Subcutaneous abdominal adipose tissue (tissue), 5 donors: ENCODE data around the gene NBL1.
"Not testable (repeated sequence)": the region's sequence is repeated elsewhere in the genome, so short reads cannot be mapped to it uniquely, and the experiment has no call there.

Experiments
- H3K27ac ChIP-seq: one replicate; pipeline ENCODE4 v1.7.0; 2013; ENCODE audit warnings: low read depth, mild to moderate bottlenecking, inconsistent platforms, low read length, moderate library complexity
- H3K27me3 ChIP-seq, 5 donors: one replicate each; pipeline ENCODE4 v1.7.0; 2013; ENCODE audit warnings: low read length in 5 of 5, inconsistent platforms in 1 of 5; ENCODE audit not compliant: control insufficient read depth in 5 of 5, insufficient read depth in 4 of 5
- H3K36me3 ChIP-seq, 5 donors: one replicate each; pipeline ENCODE4 v1.7.0; 2013; ENCODE audit warnings: low read length in 5 of 5; ENCODE audit not compliant: control insufficient read depth in 5 of 5, insufficient read depth in 5 of 5
- H3K4me1 ChIP-seq, 5 donors: one replicate each; pipeline ENCODE4 v1.7.0; 2013; ENCODE audit warnings: low read length in 5 of 5, mild to moderate bottlenecking in 3 of 5, moderate library complexity in 1 of 5; ENCODE audit not compliant: control insufficient read depth in 5 of 5, insufficient read depth in 5 of 5
- H3K4me3 ChIP-seq, 5 donors: one replicate each; pipeline ENCODE4 v1.7.0; 2013; ENCODE audit warnings: low read length in 5 of 5, low read depth in 1 of 5
- H3K9ac ChIP-seq, 5 donors: one replicate each; pipeline ENCODE4 v1.7.0; 2013; ENCODE audit warnings: low read length in 5 of 5, mild to moderate bottlenecking in 4 of 5, moderate library complexity in 3 of 5
- H3K9me3 ChIP-seq, 5 donors: one replicate each; pipeline ENCODE4 v1.7.0; 2013; ENCODE audit warnings: low read length in 5 of 5; ENCODE audit not compliant: control insufficient read depth in 5 of 5
- donor health status: healthy.
- donor health status: healthy.
- donor health status: healthy.
- donor health status: healthy.
- donor health status: healthy.

NBL1 gene

DNA sequence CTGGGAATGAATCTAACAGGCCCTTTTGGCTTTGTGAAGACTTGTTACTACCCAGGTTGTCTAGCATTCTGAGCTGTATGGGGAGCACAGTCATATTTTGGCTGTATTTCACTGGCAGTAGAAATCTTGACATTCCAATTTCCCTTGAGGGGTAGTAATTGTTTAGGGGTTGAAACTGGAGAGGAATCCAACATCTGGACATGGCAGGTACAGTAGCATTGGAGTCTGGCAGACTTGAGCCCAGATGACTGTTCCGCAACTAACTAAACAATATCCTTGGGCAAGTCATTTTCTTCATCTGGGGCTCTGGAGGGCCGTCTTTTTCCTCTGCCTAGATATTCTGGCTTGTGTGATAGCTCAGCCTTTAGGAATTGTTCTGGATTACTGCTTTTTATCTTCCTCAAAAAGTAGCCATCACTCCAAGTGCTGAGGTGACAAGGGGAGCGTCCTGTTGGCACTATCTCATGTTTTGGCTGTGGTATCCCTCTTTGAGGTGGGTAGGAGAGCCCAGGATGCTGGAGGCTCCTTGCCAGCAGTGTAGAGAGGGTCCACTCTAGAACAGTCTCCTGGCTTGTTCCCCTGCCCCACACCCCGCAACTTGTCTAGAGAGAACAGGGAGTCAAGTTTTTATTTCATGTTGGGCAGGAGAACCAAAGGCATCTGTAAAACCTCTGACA, 22.7 kb upstream of the NBL1 start:
- no peak overlapping the region for H3K9ac ChIP-seq
- H3K36me3 ChIP-seq, result peaks cover 20 to 34% (median 26%) of the 10 kb centered on the region in 5 donors
- H3K27me3 ChIP-seq, result no peaks in the 10 kb centered on the region
- peaks cover 0 to 34% (median 28%) of the 10 kb centered on the region in 5 donors for H3K4me1 ChIP-seq
- no peak overlapping the region for H3K4me3 ChIP-seq
- H3K27ac ChIP-seq, result peak overlapping the region; percentile 64
- no peaks in the 10 kb centered on the region for H3K9me3 ChIP-seq

GRCh38 chr1:19622204-19622603, 21.9 kb upstream of the NBL1 start:
- peaks cover 0 to 34% (median 28%) of the 10 kb centered on the region in 5 donors for H3K4me1 ChIP-seq
- peaks cover 17 to 39% (median 32%) of the 10 kb centered on the region in 5 donors for H3K36me3 ChIP-seq
- H3K4me3 ChIP-seq, result no peak overlapping the region
- H3K27ac ChIP-seq, result peak overlapping the region; percentile 64
- no peaks in the 10 kb centered on the region for H3K9me3 ChIP-seq
- no peak overlapping the region for H3K9ac ChIP-seq
- H3K27me3 ChIP-seq, result no peaks in the 10 kb centered on the region

GRCh38 chr1:19623523-19623922, 20.6 kb upstream of the NBL1 start:
- no peak overlapping the region for H3K4me3 ChIP-seq
- H3K27ac ChIP-seq, result no peak overlapping the region
- no peak overlapping the region for H3K9ac ChIP-seq
- peaks cover 13 to 48% (median 35%) of the 10 kb centered on the region in 5 donors for H3K36me3 ChIP-seq
- peaks cover 0 to 42% (median 29%) of the 10 kb centered on the region in 5 donors for H3K4me1 ChIP-seq
- no peaks in the 10 kb centered on the region for H3K9me3 ChIP-seq
- H3K27me3 ChIP-seq, result no peaks in the 10 kb centered on the region

- peaks cover 0 to 40% (median 30%) of the 10 kb centered on the region in 5 donors for H3K4me1 ChIP-seq
- H3K36me3 ChIP-seq, result peaks cover 15 to 59% (median 35%) of the 10 kb centered on the region in 5 donors
- H3K27ac ChIP-seq, result no peak overlapping the region
Observed at GRCh38 chr1:19625291-19625937, 18.7 kb upstream of the NBL1 start.

GRCh38 chr1:19628879-19629278, 15.2 kb upstream of the NBL1 start:
- no peaks in the 10 kb centered on the region for H3K27me3 ChIP-seq
- no peaks in the 10 kb centered on the region for H3K9me3 ChIP-seq
- peaks cover 0 to 17% (median 16%) of the 10 kb centered on the region in 5 donors for H3K4me1 ChIP-seq
- no peak overlapping the region for H3K4me3 ChIP-seq
- no peak overlapping the region for H3K9ac ChIP-seq
- no peak overlapping the region for H3K27ac ChIP-seq
- peaks cover 8 to 53% (median 31%) of the 10 kb centered on the region in 5 donors for H3K36me3 ChIP-seq

More at GRCh38 chr1:19625291-19625937, 18.7 kb upstream of the NBL1 start:
- Histone ChIP-seq H3K9me3 (no peaks in the 10 kb centered on the region), H3K9ac (no peak overlapping the region), H3K4me3 (no peak overlapping the region), H3K27me3 (no peaks in the 10 kb centered on the region)

DNA sequence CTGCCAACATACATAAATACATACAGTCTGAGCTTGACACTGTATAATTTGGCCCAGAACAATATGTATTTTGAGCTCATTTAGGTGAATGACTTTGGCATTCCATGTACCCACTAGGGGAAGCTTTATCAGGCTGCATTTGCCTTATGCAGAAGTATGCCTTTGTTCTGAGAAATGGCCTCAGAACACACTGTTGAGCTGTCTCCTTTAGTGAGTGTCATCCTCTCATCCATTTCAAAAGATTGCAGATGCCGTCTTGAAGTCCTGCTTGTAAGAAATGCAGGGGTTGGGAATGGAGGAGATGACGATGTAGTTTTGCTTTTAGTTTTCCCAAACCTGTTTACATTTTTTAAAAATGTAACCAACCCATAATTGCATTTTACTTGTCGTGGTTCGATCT, 14.8 kb upstream of the NBL1 start:
- Histone ChIP-seq H3K27ac (no peak overlapping the region), H3K4me1 (peaks cover 0 to 17% (median 16%) of the 10 kb centered on the region in 5 donors), H3K4me3 (no peak overlapping the region), H3K36me3 (peaks cover 8 to 48% (median 29%) of the 10 kb centered on the region in 5 donors), H3K9ac (no peak overlapping the region), H3K27me3 (no peaks in the 10 kb centered on the region), H3K9me3 (no peaks in the 10 kb centered on the region)

GRCh38 chr1:19630192-19630591, 13.9 kb upstream of the NBL1 start:
- Histone ChIP-seq H3K36me3 (peaks cover 8 to 40% (median 24%) of the 10 kb centered on the region in 5 donors), H3K4me1 (peaks cover 0 to 17% (median 16%) of the 10 kb centered on the region in 5 donors)
- not testable (repeated sequence) for H3K9ac ChIP-seq, H3K27me3 ChIP-seq, H3K9me3 ChIP-seq, H3K4me3 ChIP-seq, H3K27ac ChIP-seq

- Histone ChIP-seq H3K4me1 (peaks cover 0 to 19% (median 16%) of the 10 kb centered on the region in 5 donors), H3K9ac (no peak overlapping the region), H3K27me3 (no peaks in the 10 kb centered on the region), H3K4me3 (no peak overlapping the region), H3K27ac (no peak overlapping the region), H3K36me3 (peaks cover 8 to 33% (median 19%) of the 10 kb centered on the region in 5 donors), H3K9me3 (no peaks in the 10 kb centered on the region)
Observed at GRCh38 chr1:19630720-19631395, 13.3 kb upstream of the NBL1 start.

DNA sequence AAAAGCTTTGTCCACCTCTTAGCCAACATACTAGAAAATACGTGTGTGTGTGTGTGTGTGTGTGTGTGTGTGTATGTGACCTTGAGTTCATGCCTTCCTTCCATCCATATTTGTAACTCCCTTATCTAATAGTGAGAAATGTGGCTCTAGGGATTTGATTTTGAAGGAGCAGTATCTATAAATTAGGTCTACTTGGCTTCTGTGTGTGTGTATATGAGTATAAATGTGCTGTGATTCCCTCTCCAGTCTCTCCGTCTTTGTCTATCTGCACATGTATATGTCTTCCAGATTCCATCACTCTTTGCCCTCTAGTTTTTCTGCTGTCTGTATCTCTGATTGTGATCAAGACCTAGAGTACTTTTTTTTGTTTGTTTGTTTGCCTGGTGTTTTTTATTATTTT, 11.9 kb upstream of the NBL1 start:
- H3K4me1 ChIP-seq, result peaks cover 0 to 20% (median 16%) of the 10 kb centered on the region in 5 donors
- H3K36me3 ChIP-seq, result peaks cover 3 to 20% (median 7%) of the 10 kb centered on the region in 5 donors
- no peak overlapping the region for H3K9ac ChIP-seq
- H3K9me3 ChIP-seq, result no peaks in the 10 kb centered on the region
- no peak overlapping the region for H3K4me3 ChIP-seq
- no peak overlapping the region for H3K27ac ChIP-seq
- H3K27me3 ChIP-seq, result no peaks in the 10 kb centered on the region

DNA sequence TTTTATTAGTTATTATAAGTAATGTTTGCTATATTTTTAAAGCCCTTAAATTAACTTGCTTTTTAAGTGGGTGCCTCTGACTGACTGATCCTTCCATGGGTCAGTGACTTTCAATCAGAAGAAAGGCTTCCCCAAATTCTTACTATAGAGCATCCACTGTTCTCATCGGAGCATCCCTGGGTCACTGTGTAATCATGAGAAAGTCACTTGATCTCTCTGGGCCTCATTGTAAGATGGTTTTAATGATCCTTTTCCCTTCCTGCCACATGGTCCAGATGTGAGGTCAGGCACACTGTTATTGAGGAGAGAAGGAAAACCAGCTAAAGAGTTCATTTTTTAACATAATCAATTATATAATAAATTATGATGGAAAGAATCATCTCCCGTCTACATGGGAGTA, 11.0 kb upstream of the NBL1 start:
- H3K27ac ChIP-seq, result no peak overlapping the region
- H3K36me3 ChIP-seq, result peaks cover 0 to 11% (median 2%) of the 10 kb centered on the region in 5 donors
- H3K4me3 ChIP-seq, result no peak overlapping the region
- H3K9ac ChIP-seq, result no peak overlapping the region
- peaks cover 0 to 16% (median 14%) of the 10 kb centered on the region in 5 donors for H3K4me1 ChIP-seq
- H3K27me3 ChIP-seq, result no peaks in the 10 kb centered on the region
- H3K9me3 ChIP-seq, result no peaks in the 10 kb centered on the region
